GM21381 (cell line): Measurements from ENCODE around the gene CYSRT1.
A peak's percentile ranks its signal among the peaks of the same experiment; 100 is the strongest.
"Not testable (repeated sequence)": the region's sequence is repeated elsewhere in the genome, so short reads cannot be mapped to it uniquely, and the experiment has no call there.

Source experiments
- ATAC-seq: cut with Tn5 transposase; IDR thresholded peaks from one replicate; pipeline ENCODE4 v1.9.1; 2021; ENCODE audit warnings: mild to moderate bottlenecking, moderate library complexity; ENCODE audit not compliant: unreplicated experiment

CYSRT1 gene

DNA sequence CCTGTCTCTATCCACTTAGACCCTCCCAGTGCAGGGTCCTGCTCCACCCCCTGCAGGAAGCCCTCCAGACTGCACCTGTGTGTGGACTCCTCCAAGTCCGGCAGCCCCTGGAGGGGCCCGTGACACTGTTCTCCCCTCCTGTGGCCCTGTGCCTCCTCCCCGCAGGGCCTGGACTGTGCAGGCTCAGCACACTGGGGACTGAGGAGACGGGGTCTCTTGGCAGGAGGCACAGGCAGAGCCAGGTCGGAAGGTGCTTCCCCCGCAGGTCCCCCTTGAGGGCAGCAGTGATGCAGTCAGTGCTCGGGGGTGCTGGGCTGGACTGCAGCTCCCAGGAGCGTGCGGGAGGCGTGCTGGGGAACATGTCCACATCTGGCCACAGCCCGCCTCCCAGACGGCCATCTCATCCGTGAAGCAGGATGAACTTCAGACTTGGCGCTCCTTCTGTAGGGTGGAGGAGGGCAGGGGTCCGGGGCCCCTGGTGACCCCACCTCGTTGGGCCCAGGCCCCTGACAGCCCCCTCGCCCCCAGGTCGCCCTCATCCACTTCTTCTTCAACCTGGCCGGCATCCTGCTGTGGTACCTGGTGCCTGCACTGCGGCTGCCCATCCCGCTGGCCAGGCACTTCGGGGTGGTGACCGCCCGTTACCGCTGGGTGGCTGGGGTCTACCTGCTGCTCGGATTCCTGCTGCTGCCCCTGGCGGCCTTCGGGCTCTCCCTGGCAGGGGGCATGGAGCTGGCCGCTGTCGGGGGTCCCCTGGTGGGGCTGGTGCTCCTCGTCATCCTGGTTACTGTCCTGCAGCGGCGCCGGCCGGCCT, 10.7 kb downstream of the CYSRT1 start:
- no peak for ATAC-seq

DNA sequence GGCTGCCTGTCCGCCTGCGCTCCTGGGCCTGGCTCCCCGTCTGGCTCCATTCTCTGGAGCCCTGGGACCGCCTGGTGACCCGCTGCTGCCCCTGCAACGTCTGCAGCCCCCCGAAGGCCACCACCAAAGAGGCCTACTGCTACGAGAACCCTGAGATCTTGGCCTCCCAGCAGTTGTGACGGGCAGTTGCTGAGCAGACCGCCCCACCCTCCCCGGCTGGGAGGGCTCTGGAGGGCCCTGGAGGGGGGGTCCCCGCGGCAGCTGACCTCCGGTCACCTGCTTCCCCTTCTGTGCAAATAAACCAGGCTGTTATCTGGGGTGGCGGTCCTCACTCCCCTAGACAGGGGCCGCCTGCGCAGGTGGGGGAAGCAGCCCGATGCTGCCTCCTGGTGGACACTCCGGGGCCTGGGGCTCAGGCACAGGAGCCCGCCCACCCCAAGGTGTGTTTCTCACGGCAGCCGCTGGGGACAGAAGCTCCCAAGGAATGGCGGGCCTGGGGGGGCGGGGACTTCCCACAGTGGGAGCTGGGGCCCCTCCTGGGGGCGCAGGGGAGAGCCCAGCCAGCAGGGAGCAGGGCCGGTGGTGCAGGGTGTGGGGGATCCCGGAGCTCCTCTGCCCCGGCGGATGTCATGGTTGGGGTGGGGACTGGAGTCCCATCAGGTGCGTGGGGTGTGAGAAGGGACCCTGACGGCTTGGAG, 11.4 kb downstream of the CYSRT1 start:
- no peak for ATAC-seq

DNA sequence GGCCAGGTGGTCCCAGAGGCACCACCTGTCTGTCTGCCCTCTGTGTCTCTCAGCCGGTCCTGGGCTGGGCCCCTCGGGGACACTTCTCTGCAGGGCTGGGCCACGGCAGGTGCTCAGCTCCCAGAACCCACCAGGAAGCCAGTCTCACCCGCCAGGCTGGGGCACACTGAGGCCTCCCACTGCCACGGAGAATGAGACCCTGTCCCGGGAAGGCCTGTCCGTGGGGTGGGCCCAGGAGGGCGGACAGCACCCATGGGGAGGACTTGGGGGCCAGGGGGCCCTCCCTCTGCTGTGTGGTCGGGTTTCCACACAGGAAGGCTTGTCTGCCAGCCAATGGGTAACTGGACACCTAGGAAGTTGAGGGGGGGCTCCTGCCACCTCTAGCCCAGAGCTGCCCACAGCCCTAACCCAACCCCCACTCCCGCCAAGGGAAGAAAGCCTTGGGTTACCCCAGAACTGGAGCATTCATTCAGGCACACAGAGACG, 12.0 kb downstream of the CYSRT1 start:
- no peak for ATAC-seq

DNA sequence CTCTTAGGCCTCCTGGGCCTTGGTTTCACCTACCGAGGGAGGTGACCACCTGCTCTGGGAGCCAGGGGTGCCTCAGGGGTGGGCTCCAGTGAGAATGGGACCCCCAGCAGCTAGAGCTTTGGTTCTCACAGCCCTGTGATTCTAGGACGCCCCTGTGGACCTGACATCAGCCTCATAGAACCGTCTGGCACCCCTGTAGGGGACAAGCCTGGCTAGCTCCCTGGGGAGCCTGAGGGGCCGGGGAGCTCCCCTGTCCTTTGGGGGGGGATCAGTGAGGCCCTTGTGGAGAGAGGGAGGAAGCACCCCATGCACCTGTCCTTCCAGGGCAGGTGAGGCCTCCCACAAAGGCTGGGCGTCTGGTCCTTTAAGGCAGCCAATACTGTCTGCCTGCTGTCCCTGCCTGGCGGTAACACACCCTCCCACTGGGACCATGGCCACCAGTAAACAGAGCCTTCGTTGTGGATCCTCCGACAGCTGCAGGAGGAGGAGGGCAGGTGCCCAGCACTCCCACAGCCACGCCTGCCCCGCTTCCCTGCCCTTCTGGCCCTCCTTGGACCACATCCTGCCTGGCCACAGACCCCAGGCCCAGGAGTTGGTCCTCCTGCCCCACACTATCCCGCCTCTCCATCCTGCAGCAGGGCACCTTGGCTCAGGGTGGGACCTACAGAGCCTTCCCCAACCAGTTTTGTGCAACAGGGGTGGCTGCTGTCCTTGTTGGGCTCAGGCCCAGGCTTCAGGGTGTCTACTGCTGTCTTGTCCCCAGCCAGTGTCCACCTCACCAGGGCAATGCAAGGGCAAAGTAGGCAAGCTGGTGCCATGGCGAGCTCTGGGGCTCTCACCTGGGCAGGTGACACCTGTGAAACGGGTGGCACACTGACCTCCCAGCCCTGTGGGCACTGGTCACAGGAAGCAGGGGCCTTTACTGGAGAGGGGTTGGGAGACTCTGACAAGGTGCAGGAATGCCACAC, 13.1 kb downstream of the CYSRT1 start:
- ATAC-seq: no peak

DNA sequence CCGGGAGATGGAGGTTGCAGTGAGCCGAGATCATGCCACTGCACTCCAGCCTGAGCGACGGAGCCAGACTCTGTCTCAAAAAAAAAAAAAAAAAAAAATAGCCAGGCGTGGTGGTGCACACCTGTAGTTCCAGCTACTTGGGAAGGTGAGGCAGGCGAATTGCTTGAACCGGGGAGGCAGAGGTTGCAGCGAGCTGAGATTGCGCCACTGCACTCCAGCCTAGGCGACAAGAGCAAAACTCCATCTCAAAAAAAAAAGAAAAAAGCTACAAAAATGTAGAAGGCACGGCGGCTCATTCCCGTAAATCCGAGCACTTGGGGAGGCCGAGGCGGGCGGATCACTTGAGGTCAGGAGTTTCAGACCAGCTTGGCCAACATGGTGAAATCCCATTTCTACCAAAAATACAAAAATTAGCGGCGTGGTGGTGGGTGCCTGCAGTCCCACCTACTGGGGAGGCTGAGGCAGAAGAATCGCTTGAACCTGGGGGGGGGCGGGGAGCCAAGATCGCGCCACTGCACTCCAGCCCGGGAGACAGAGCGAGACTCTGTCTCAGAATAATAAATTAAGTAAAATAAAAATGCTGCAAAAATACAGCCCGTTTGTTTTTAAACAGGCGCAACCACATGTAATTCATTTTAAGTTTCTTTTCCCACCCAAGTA, 14.7 kb downstream of the CYSRT1 start:
- not testable (repeated sequence) for ATAC-seq

DNA sequence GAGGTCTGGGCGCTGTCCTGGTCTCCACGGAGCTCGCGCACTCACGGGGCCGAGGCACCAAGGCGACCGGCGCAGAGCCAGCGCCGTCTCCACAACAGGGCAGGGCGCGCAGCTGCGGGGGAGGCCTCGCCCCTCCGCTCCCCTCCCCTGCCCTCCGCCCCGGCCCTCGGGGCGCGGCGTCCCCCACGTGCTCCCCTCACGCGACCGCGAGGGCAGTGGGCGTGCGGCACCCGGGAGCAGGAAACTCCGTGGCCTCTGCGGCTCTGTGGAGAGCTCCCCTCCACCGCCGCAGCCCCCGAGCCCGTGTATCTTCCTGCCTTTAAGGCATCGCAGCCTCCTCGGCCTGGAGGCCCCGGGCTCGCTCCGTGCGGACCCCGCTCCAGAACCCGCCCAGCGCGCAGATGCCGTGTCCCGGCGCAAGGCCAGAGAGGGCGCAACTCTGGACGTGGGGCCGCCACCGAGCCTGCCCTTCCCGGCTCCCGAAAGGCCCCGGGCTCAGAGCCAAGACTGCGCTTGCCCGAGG, 15.4 kb downstream of the CYSRT1 start:
- ATAC-seq: peak; percentile 19

DNA sequence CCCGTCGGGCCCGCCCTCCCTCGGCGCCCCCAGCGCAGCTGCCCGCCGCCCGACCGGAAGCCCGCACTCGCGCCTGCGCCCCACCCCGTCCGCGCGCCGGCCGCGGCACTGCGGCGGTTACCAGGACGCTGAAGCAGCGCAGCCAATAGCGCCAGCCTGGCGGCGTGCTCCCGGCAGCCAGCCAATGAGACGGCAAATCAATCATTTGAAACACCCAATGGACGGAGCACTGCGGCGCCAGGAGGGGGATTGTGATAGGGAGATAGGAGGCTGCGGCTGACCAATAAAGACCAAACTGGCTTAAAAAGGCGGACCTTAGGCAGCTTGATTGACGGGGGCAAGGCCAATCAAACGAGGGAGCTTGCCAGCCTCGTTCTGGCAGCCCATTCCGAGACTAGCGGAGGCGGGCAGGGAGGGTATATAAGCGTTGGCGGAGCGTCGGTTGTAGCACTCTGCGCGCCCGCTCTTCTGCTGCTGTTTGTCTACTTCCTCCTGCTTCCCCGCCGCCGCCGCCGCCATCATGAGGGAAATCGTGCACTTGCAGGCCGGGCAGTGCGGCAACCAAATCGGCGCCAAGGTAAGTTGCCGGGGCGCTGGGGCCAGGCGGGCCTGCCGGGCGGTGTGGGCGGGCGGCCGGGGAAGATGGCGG, 16.0 kb downstream of the CYSRT1 start, which contains the start of gene TUBB4B:
Gene TUBB4B, plus strand, starts transcription at position 447 of the 649 bp plus-strand sequence. Its CDS starts 74 bp downstream, at position 521.
- peak; percentile 72 for ATAC-seq

DNA sequence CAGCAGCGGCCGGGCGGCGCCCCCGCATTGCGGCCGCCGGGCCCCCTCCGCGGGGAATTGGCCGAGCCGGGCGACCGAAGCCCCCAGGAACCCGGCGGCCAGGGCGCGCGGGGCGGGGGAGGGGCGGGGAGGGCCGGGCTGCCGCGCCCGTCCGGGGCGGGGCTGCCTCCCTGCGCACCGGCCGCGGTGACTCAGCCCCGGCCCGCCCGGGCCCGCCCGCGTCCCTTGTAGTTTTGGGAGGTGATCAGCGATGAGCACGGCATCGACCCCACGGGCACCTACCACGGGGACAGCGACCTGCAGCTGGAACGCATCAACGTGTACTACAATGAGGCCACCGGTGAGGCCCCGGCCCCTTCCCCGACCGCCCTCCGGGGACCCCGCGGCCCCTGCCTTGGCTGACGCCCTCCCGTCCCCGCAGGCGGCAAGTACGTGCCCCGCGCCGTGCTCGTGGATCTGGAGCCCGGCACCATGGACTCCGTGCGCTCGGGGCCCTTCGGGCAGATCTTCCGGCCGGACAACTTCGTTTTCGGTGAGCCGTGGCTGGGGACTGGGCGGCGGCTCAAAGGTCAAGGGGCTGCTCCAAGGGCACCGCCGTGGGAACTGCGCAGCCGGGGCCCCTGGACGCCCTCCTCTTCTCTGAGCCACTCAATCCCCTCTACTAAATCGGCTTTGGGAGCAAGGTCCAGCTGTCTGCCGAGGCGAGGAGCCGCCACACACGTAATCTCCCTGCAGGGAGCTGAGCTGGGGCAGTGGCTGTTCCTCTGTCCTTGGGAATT, 16.7 kb downstream of the CYSRT1 start:
- ATAC-seq: peak; percentile 5

DNA sequence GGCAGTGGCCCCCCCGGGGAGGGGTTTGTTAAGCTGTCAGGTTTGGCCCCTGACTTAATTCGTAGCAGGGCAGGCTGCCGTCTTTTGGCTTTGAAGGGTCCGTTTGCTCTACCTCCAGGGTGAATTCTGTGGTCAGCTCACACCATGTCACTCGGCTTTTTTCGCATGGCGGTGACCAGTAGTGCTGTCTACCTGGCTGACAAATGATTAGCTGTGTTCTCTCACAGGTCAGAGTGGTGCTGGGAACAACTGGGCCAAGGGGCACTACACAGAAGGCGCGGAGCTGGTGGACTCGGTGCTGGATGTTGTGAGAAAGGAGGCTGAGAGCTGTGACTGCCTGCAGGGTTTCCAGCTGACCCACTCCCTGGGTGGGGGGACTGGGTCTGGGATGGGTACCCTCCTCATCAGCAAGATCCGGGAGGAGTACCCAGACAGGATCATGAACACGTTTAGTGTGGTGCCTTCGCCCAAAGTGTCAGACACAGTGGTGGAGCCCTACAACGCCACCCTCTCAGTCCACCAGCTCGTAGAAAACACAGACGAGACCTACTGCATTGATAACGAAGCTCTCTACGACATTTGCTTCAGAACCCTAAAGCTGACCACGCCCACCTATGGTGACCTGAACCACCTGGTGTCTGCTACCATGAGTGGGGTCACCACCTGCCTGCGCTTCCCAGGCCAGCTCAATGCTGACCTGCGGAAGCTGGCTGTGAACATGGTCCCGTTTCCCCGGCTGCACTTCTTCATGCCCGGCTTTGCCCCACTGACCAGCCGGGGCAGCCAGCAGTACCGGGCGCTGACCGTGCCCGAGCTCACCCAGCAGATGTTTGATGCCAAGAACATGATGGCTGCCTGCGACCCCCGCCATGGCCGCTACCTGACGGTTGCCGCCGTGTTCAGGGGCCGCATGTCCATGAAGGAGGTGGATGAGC, 17.6 kb downstream of the CYSRT1 start:
- no peak for ATAC-seq

DNA sequence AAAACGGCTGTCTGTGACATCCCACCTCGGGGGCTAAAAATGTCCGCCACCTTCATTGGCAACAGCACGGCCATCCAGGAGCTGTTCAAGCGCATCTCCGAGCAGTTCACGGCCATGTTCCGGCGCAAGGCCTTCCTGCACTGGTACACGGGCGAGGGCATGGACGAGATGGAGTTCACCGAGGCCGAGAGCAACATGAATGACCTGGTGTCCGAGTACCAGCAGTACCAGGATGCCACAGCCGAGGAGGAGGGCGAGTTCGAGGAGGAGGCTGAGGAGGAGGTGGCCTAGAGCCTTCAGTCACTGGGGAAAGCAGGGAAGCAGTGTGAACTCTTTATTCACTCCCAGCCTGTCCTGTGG, 18.3 kb downstream of the CYSRT1 start:
- not testable (repeated sequence) for ATAC-seq

DNA sequence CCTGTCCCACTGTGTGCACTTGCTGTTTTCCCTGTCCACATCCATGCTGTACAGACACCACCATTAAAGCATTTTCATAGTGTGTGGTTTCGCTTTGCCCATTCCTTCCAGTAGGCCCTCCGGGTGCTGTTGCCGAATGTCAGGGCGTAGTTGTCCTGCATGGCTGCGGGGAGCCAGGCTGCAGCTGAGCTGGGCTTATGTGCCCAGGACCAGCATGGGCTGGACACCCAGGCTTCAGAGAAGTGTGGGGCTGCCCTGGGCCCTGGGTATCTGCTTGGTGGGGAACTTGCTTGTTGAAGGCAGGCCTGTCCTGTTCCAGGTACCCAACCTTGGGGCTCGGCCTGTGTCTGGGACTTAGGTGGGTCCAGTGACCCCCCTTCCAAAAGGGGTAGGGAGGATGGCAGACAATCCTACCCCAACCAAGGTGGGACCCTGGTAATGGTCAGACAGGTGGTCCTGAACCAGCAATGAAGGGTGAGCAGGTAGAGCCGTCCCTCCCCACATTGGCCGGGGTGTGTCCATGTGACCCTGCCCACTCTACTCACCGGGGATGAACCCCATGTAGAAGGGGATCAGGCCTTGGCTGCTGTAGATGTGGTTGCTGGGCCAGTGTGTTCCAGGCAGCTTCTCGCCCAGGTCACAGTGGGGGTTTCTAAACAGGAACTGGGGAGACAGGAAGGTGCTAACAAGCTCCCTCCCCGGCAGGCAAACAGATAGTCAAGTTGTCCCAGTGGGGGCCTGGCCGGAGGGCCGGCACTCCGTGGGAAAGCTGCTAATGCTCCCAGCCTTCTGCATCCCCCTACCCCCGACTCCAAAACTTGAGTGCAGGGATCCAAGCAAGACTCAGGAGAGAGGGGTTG, 18.9 kb downstream of the CYSRT1 start:
- no peak for ATAC-seq

DNA sequence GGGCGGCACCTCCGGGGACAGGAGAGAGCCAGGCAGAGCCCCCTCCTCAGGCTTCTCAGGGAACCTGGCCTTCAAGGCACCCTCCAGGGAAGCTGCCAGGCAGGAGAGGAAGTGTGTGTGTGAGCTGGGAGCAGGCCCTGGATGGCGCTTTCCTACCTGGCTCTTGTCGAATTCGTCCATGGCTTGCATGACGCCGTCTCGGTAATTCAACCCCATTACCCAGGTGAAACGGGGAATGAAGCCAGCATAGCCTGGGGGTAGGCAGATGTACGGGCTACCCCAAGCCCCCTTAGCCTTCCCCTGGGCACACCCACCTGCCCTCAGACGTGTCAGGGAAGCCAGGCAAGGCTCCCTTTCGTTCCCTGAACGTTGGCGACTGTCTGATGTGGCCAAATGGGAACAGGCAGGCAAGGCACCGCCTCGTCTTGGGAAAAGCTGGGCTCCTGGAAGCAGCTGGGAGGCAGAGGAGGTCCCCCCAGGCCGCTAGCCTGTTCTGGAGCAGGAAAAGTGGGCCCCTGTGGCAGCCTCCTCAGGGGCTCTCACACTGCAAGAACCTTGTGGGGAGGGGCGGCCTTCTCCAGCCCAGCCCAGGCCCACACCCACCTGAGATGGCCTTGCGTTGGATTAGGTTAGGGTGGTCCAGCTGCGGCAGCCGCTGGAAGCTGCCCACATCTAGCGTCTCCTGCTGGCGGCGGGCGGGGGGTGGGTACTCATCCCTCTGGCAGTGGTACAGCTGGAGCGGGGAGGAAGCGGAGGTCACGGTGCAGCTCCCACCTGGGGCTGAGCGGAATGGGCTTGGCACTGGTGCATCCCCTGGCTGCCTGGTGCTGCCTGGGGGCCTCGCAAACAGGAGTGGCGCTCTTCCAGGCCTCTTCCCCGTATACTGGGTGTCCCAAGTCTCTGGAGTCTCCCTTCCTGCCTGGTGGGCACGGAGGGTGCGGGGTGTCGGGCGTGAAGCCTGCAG, 19.8 kb downstream of the CYSRT1 start:
- no peak for ATAC-seq

DNA sequence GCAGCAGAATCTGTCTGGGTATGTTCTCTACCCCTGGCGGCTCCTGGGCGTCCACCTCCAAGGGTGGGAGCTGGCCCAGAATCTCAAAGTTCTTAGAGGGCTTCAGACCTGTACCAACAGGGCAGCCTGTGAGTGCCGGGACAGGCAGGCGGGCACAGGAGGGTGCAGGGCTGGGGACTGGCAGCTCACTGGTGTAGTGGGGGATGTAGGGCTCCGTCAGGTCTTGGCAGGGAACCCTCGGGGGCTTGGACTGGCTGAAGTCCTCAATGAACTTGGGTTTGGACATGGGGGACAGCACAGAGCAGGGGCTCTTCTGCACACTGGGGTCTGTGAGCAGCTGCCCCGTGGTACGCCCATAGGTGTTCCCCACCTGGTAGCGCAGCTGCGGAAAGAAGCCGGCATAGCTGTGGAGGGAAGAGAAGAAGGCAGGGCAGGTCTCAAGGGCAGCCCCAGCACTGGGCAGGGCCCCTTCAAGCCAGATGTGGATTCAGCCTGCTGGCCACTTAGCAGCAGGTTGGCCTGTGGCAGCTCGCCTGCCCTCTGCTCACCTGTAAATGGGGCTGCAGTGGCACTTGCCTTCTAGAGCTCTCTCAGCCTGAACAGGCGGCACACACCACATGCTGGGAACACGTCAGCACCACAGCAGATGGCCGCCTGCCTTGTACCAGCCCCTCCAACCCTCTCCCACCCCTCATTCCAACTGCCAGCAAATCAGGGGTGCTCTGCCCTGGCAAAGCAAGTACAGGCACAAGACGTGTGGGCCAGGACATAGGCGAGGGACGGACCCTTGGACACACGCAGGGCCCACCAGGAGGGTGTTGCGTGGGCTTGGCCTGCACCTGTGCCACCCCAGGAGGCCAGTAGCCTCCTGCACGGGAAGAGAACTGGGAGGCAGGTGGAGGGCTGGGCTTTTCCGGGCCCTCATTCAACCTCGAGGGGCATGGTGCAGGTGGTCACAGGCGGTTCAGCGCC, 20.8 kb downstream of the CYSRT1 start:
- no peak for ATAC-seq

DNA sequence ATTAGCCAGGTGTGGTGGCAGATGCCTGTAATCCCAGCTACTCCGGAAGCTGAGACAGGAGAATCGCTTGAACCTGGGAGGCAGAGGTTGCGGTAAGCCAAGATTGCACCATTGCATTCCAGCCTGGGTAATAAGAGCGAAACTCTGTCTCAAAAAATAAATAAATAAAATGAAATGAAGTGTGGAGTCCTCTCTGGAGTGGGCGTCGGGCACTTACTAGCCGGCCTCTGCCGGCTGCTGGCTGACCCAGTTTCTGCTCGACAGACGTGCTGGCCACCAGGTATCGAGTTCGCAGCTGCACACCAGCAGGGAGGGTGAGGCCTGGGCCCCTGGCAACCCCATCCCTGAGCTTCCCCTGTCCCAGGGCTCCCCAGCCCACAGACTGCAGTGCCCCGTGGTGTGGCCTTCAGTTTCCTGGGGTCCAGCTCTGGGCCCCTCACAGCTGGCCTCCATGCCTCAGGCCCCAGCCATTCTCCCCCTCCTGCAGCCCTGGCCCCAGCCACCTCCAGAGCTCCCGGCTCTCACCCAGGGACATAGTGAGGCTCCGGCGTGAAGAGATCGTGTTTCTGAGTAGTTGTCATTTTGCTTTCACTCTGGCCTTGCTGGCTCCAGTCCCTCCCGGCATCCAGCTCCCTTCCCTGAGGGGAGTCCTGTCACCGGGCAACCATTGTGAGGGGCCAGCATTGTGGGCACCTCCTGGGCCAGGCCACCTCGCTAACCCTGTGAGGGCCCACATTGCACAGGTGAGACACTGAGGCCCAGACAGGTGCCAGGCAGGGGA, 22.4 kb downstream of the CYSRT1 start:
- no peak for ATAC-seq
